NCI-H345 (cell line): Measurements from ENCODE around the gene DHX32.

Experiments
- DNase-seq: peaks from one replicate; lab custom pipeline; 2025; lab: John Stamatoyannopoulos, UW

The DHX32 gene

GRCh38 chr10:125849448-125849847, 31.6 kb downstream of the DHX32 start:
- DNase-seq, result no peak

DNA sequence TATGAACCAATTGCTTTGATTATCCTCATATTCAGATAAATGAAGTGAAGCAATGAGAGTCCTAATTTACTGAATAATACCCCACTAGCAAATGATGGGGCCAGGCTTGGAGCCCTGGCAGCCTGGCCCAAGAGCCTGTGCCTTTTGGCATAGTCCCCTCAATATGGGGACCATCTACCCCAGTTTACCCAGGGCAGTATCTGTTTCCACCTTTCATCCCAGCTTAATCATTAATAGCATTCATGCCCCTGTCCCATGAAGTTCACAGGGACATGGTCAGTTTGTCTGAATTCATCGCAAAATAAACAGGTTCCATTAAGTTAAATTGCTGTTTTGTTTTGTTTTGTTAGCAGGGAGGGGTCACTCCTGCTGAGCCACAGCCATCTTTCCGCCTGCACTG, 32.2 kb downstream of the DHX32 start:
- no peak for DNase-seq

- DNase-seq, result no peak
These were observed 32.7 kb downstream of the DHX32 start for GRCh38 chr10:125848371-125848770.

DNA sequence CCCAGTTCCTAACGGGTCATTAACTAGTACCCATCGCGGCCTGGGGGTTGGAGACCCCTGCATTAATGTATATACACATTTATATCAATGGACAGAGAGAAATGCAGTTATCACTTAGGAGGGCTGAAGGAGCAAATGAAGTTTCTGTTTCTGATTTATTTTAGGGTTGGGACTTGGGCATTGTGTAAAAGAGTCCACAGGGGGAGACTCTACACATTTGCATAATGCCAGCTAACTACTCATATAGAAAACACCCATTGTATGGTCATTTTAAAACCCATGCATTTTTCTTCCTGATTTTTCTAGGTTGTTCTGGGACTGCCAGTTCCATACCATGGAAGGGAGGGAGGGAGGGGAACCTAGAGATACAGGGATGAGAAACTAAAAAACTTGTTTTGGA, 34.2 kb downstream of the DHX32 start:
- no peak for DNase-seq

- DNase-seq, result no peak
These were observed 35.5 kb downstream of the DHX32 start for GRCh38 chr10:125845617-125846016.

DNA sequence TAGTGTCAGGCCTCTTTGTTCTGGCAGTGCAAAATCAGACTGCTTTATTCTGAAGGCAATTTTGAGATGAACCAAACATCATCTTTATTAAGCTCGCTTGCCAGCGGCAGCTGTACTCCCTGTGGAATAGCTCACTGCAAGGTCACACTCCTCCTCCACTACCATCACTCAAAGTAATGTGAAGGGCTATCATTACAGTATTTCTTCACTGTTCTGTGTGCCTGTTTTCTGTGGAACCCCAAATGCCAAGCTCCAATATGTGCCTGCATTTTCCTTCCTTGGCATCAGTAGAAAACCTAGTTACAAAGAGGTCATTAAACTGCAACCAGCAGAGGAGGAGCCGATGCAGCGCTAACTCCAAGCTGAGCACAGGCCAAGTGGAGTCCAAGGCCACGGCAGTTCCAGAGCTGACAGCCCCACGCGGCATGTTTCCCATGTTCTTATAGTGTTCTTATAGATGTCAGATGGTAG, 36.3 kb downstream of the DHX32 start:
- DNase-seq, result no peak

DNA sequence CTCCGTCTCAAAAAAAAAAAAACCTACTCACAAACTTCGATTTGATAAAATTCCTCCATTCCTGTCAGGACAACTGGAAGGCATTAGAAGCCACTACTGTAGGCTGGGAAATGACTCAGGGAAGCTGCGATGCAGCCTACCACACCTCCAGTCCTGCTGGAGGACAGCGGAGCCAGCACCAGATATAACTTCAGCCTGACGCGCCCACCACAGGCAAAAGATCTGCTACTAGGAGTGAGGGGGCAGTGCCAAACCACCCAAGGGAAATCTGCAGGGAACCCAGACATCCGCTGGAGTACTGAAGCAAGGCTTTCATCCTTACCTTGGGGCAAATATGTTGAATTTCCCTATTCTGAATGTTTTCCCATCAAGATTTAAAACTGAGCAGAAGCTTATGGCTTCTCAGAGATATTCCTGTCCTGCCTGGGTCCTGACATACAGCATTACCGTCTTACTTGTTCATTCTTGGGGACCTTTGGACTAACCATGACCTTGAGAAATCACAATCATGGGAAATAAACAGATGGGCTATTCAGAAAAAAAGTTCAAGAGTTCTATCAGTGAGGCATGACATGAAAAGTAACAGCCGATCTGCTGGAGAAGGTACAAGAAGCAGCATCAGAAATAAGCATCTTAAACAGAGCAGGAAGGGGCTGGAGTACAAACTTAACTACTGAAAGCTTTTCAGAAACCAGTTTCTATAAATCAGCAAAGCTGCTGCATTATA, 37.3 kb downstream of the DHX32 start:
- no peak for DNase-seq

DNA sequence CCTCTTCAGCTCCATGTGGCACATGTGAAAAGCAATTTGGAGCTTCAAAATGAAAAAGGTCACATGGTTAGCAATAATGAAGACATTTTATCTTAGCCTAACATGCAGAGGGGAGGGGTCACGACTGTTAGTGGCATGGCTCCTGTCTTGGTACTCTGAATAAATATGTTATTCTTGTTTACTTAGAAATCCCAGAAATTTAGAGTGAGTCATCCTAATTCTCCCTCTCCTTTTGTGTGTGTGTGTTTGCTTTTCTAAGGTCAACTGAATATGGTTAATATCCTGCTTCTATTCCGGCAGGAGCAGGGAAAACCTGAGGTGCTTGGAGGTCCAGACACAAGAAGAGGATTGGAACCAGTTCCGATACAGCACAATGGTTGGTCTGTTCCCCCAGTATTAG, 40.1 kb downstream of the DHX32 start:
- no peak for DNase-seq

DNA sequence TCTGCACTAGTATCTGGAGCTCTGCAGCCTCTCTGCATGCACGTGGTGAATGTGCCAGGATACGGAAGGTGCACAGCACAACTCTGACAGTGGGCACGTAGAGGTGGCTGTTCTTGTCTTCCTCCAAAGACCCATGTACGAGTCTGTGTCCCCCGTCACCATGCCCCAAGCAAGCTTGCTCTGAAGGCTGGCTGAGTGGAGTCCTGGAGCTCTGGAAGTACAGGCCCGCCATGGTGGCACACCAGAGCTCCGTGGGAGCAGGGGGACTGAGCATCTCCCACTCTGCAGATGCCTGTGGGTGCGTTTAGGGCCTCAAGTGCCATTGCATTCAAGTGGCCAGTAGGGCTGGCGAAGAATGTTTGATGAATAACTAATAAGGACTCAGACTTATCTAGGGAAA, 40.7 kb downstream of the DHX32 start:
- no peak for DNase-seq

- peak; percentile 10 for DNase-seq
These were observed 42.1 kb downstream of the DHX32 start for GRCh38 chr10:125838802-125839575.

DNA sequence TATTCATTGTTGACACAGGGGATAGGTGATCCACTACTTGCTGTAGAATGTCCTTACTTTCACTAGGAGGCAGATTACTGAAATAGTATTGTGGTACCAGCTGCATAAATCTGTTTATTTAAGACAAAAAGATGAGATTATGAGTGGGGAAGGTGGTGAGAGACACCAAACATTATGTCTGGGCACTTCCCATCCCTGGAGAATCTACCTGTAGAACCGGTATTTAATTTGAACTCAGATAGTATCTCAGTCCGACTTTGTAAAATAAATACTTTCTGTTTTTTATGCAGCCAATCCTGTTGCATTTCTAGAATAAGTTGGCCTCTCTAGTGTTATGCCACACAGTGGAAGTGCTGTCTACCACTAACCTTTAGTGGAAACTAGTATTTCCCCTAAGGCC, 44.3 kb downstream of the DHX32 start:
- no peak for DNase-seq

DNA sequence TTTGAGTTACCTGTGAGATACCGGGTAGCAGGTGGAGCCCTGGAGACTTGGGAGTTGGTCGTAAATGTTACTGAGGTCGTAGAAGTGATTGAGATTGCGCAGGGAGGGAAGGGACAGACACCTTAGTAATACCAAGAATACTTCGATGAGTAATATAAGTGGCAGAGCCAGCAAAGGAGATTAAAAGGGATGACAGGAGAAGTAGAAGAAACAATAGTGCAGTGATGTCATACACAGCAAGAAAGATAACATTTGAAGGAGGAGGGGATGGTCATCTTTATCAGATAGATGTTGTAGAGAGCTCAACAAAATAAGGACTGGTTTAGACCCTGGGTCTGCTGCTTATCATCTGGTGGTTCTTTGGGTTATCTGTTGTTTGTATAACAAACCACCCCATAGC, 52.8 kb downstream of the DHX32 start:
- DNase-seq, result no peak

DNA sequence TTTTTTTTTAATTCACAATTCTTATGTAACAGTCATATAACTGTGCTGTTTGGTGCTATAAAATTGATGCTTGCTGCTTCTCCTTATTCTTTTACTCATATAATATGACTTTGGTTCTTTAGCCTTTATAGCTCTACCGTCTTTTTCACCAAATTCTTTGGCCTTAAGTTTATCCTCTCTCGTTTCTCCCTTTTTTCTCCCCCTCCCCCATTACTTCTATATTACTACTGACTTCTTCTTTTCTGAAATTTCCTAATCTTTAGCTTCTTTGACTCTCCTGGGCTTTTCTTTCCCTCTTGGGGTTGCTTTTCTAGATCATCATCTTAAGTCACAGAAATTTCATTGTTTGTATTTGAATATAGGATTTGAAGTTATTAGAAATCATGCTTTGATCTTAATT, 54.0 kb downstream of the DHX32 start:
- DNase-seq, result no peak

GRCh38 chr10:125824736-125825135, 56.4 kb downstream of the DHX32 start:
- DNase-seq, result no peak

GRCh38 chr10:125823663-125824251, 57.3 kb downstream of the DHX32 start:
- no peak for DNase-seq

- peak; percentile 82 for DNase-seq
These were observed 58.0 kb downstream of the DHX32 start, which contains the start of the genes BCCIP and UROS for GRCh38 chr10:125822878-125823662. BCCIP (plus strand) TSS chr10:125823546; CDS start chr10:125823558, 12 bp downstream. UROS (minus strand) TSS chr10:125823258; CDS start chr10:125816499, 6,759 bp downstream.

GRCh38 chr10:125820701-125821100, 60.4 kb downstream of the DHX32 start:
- no peak for DNase-seq

DNA sequence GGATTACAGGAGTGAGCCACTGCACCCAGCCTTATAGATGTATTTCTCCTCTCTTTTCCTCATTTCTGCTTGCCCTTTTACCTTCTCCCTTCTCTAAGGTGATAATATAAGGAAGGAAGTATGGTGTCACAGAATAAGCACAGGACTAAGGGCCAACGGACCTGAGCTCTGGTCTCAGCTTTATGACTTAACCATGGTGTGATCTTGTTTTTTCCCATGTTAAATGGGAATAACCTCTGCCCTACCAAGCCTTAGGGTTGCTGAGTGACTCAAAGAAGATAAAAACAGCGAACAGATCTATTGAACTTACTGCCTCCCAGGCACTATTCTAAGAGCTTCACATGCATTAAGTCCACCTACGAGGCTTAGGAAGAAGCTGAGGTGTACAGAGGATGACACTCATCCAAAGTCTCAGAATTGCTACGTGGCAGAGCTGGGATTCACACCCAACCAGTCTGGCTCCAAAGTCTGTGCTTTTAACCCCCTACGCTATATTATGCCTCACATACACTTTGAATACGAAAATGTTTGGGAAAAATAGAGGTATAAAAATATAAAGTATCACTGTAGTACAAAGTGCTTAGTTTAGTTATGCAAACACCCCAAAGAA, 63.6 kb downstream of the DHX32 start:
- DNase-seq, result no peak

- DNase-seq, result no peak
These were observed 64.5 kb downstream of the DHX32 start for GRCh38 chr10:125816548-125816947.

- DNase-seq, result no peak
These were observed 65.3 kb downstream of the DHX32 start for GRCh38 chr10:125815764-125816163.

GRCh38 chr10:125812128-125812750, 68.9 kb downstream of the DHX32 start:
- no peak for DNase-seq
